GM19023 (cell line): ENCODE data around the gene PPP1R3A.
"Not testable (repeated sequence)": the region's sequence is repeated elsewhere in the genome, so short reads cannot be mapped to it uniquely, and the experiment has no call there.

ENCODE experiments used
- ATAC-seq: cut with Tn5 transposase; IDR thresholded peaks from one replicate; pipeline ENCODE4 v1.9.1; 2021; ENCODE audit warnings: mild to moderate bottlenecking, moderate library complexity; ENCODE audit not compliant: unreplicated experiment

Gene PPP1R3A, protein sequence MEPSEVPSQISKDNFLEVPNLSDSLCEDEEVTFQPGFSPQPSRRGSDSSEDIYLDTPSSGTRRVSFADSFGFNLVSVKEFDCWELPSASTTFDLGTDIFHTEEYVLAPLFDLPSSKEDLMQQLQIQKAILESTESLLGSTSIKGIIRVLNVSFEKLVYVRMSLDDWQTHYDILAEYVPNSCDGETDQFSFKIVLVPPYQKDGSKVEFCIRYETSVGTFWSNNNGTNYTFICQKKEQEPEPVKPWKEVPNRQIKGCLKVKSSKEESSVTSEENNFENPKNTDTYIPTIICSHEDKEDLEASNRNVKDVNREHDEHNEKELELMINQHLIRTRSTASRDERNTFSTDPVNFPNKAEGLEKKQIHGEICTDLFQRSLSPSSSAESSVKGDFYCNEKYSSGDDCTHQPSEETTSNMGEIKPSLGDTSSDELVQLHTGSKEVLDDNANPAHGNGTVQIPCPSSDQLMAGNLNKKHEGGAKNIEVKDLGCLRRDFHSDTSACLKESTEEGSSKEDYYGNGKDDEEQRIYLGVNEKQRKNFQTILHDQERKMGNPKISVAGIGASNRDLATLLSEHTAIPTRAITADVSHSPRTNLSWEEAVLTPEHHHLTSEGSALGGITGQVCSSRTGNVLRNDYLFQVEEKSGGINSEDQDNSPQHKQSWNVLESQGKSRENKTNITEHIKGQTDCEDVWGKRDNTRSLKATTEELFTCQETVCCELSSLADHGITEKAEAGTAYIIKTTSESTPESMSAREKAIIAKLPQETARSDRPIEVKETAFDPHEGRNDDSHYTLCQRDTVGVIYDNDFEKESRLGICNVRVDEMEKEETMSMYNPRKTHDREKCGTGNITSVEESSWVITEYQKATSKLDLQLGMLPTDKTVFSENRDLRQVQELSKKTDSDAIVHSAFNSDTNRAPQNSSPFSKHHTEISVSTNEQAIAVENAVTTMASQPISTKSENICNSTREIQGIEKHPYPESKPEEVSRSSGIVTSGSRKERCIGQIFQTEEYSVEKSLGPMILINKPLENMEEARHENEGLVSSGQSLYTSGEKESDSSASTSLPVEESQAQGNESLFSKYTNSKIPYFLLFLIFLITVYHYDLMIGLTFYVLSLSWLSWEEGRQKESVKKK

DNA sequence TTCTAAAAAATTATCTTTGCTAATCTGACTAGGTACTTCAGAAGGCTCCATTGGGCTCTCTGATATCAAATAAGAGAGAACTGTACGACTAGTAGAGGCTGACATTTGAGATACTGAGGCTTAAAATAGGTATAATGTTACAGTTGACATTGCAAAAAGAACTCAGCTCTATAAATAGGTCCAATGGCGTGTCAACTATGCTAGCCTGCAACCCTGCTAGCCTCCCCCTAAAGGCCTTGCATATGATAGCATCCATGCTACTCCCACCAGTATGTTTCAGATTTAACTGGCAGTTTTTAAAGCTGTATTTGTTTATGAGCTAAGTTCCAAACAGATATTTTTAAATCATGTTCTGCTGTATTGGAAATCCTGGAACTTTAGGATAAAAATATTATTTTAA lies at the start of gene PPP1R3A:
PPP1R3A (minus strand) TSS at position 64 of the 400 bp plus-strand sequence; CDS start at position 51, 13 bp downstream.
- ATAC-seq, result no peak

DNA sequence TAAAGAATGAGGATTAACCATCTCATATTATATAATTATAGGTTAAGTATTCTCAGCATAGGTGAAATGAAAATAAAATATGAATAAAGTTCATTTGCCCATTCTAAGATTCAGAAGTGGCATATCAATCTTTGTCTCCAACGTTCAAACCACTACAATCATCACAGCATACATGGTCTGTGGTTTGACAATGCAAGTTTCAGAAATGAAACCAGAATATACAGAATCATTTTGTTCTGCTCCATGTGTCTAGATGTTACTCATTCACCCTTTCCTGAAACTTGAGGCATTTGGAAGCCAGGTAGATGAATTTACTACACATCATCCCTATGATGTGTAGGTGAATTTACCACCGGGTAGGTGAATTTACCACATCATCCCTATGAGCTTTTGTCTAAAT lies 44.5 kb upstream of the PPP1R3A start:
- ATAC-seq, result no peak

DNA sequence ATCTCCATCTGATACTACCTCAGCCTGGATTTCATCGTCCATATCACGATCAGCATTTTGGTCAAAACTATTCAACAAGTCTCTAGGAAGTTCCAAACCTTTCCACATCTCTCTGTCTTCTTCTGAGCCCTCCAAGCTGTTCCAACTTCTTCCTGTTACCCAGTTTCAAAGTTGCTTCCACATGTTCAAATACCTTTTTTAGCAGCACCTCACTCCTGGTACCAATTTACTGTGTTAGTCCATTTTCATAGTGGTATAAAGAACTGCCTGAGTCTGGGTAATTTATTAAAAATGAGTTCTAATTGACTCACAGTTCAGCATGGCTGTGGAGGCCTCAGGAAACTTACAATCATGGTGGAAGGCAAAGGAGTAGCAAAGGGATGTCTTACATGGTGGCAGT lies 41.1 kb upstream of the PPP1R3A start:
- ATAC-seq, result no peak

GRCh38 chr7:113955157-113955556 lies 36.3 kb upstream of the PPP1R3A start:
- ATAC-seq, result no peak

DNA sequence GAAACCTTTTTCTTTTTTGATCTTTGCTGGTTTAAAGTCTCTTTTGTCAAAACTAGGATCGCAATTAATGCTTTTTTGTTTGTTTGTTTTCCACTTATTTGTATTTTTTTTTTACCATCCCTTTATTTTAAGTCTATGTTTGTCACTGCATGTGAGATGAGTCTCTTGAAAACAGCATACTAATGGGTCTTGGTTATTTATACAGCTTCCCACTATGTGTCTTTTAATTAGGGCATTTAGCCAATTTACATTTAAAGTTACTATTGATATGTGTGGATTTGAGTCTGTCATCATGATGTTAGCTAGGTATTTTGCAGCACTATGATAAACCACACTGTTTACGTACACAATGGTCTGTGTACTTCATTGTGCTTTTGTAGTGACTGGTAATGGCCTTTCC lies 34.7 kb upstream of the PPP1R3A start:
- no peak for ATAC-seq

- ATAC-seq, result no peak
Observed at GRCh38 chr7:113945018-113945938, 26.5 kb upstream of the PPP1R3A start.

GRCh38 chr7:113936982-113937381 lies 18.2 kb upstream of the PPP1R3A start:
- ATAC-seq, result no peak

- ATAC-seq, result no peak
Observed at GRCh38 chr7:113936535-113936934, 17.7 kb upstream of the PPP1R3A start.

DNA sequence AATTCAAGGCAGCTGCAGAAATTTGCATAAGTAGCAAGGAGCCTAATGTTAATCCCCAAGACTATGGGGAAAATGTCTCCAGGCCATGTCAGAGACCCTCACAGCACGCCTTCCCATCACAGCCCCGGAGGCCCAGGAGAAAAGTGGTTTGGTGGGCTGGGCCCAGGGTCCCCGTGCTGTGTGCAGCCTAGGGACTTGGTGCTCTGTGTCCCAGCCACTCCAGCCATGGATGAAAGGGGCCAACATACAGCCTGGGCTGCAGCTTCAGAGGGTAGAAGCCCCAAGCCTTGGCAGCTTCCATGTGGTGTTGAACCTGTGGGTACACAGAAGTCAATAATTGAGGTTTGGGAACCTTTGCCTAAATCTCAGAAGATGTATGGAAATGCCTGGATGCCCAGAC lies 10.6 kb upstream of the PPP1R3A start:
- ATAC-seq, result not testable (repeated sequence)

- ATAC-seq, result no peak
Observed at GRCh38 chr7:113928112-113928511, 9.3 kb upstream of the PPP1R3A start.

DNA sequence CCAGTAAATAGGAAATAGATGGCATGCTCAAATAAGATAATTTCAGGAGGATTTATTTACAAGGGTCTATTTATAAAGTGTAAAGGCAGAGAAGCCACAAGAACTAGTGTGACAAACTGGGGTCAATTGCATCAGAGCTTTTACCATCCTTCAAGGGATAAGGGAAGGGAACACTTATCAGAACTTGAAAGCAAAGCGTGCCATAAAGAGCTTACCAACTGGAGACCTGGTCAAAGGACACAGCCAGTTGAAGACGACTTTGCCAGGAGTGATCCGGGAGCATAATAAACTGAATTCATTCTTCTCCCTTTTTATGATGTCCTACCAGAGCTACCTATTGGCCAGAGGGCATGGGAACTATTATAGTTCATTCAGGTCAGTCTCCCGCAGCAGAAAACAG lies 3.2 kb upstream of the PPP1R3A start:
- ATAC-seq, result no peak

- no peak for ATAC-seq
Observed at GRCh38 chr7:113921363-113921762, 2.6 kb upstream of the PPP1R3A start.

GRCh38 chr7:113917840-113918239 lies 969 bp downstream of the PPP1R3A start:
- no peak for ATAC-seq

DNA sequence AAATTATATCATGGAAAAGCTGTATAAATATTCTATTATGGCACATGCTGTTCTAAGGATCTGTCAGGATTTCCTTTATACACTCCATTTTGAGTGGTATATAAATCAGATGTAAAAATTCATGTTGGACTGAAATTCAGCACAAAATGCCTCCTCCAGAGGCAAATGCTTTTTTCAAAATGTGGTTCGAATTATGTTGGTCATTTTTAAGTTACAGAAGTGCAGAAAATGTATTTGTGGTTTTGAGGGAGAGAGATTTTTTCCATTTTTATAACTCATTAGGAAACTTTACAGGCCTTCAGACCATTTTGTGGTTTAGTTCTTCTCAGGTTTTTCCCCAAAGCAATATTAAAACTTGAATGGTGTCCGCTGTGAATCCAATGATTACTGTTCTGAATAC lies 2.9 kb downstream of the PPP1R3A start:
- ATAC-seq, result no peak

- ATAC-seq, result no peak
Observed at GRCh38 chr7:113912876-113913275, 5.9 kb downstream of the PPP1R3A start.

GRCh38 chr7:113907617-113908016 lies 11.2 kb downstream of the PPP1R3A start:
- no peak for ATAC-seq

DNA sequence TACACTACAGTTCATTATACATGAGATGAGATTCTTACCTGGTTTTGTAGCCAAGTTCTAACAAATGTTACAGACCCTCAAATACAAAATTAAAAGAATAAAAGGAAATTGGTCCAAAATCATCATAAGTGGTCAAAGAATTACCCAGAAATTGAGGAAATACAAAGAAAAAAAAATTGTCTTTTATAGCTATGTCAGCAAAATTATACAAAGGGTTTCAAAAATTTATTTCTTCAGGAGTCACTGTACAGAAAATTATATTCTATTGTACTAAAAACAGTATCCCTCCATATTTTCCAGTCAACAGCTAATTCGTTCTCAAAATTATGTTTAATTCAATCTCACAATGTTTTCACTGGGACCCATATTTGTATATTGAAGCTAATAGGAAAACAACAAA lies 14.3 kb downstream of the PPP1R3A start:
- no peak for ATAC-seq

GRCh38 chr7:113892818-113893217 lies 26.0 kb downstream of the PPP1R3A start:
- no peak for ATAC-seq

- ATAC-seq, result no peak
Observed at GRCh38 chr7:113891828-113892227, 27.0 kb downstream of the PPP1R3A start.

- ATAC-seq, result no peak
Observed at GRCh38 chr7:113891031-113891350, 27.8 kb downstream of the PPP1R3A start.
